ENCODE results near the gene CCDC43. TPM values are rescaled to one million over a fixed set of nuclear protein-coding genes. Genes with fewer than 3 reads are reported as not detected.
A peak's percentile ranks its signal among the peaks of the same experiment; 100 is the strongest.
"Not testable (repeated sequence)": the region's sequence is repeated elsewhere in the genome, so short reads cannot be mapped to it uniquely, and the experiment has no call there.

The CCDC43 gene
- total and polyA plus RNA-seq, 3 experiments from 2014 or later: 13.0 to 30.9 (median 30.6) TPM

DNA sequence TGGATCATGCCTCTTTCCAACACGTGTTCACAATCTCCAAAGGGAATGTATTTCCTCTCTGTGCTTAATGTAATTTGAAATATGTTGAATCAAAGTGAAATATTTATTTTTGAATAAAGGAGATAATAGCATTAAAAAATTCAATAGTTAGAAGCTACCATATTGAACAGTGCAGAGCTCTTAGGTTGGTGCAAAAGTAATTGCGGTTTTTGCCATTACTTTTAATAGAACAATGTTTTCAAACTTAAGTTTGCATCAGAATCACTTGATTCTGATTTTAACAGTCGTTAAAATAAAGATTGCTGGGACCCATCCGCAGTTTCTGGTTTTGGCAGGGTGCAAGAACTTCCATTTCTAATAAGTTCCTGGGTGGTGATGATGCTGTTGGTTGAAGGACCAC is 43.3 kb downstream of the CCDC43 start:
- Mint-ChIP-seq H3K27me3 (peaks cover 34 to 44% of the 10 kb centered on the region in 2 donors), H3K36me3 (peaks cover 0 to 4% (median 0%) of the 10 kb centered on the region in 3 donors), H3K9me3 (no peaks in the 10 kb centered on the region), H3K4me3 (no peak overlapping the region), H3K4me1 (no peaks in the 10 kb centered on the region), H3K27ac (no peak overlapping the region)
- H3K9me3 ChIP-seq (ENCODE audit: low read length): no peaks in the 10 kb centered on the region
- ChIA-PET POLR2A (no interaction called here), CTCF (no interaction called here)
- no peaks in the 10 kb centered on the region for H3K4me1 ChIP-seq (ENCODE audit: insufficient read depth, low read length)
- H3K36me3 ChIP-seq (ENCODE audit: insufficient read depth, low read length): no peaks in the 10 kb centered on the region
- no peak overlapping the region for H3K4me3 ChIP-seq (ENCODE audit: low read length)
- no peak overlapping the region for H3K27ac ChIP-seq (ENCODE audit: low read depth, low read length)
- DNase-seq: no peak
- H3K27me3 ChIP-seq (ENCODE audit: insufficient read depth, low read length, poor library complexity, severe bottlenecking): no peaks in the 10 kb centered on the region

DNA sequence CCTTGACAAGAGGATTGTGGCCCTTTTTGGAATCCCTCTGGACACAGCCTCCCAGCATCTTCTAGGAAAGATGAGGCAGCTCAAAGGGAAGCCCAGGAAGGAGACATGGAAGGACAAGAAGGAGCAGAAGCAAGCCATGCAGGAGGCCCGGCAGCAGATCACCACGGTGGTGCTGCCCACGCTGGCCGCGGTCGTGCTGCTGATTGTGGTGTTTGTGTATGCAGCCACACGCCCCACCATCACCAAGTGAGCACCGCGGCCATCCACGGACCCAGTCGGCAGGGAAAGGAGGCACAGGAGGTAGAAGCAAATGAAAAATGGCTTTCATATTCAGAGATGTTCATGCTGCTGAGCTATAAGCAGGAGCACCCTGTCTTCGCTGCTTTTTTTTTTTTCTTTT is 44.2 kb downstream of the CCDC43 start:
- Mint-ChIP-seq H3K27me3 (peaks cover 29 to 42% of the 10 kb centered on the region in 2 donors), H3K4me3 (peak overlapping the region in 1 of 7 donors; percentile 78), H3K36me3 (peaks cover 0 to 4% (median 0%) of the 10 kb centered on the region in 3 donors), H3K4me1 (no peaks in the 10 kb centered on the region), H3K27ac (peak overlapping the region in 1 of 8 donors; percentile 57), H3K9me3 (no peaks in the 10 kb centered on the region)
- DNase-seq: no peak
- Histone ChIP-seq H3K27me3 (ENCODE audit: insufficient read depth, low read length, poor library complexity, severe bottlenecking) (no peaks in the 10 kb centered on the region), H3K36me3 (ENCODE audit: insufficient read depth, low read length) (no peaks in the 10 kb centered on the region), H3K4me3 (ENCODE audit: low read length) (no peak overlapping the region), H3K27ac (ENCODE audit: low read depth, low read length) (no peak overlapping the region), H3K4me1 (ENCODE audit: insufficient read depth, low read length) (no peaks in the 10 kb centered on the region), H3K9me3 (ENCODE audit: low read length) (no peaks in the 10 kb centered on the region)
- ChIA-PET CTCF (no interaction called here), POLR2A (no interaction called here)

DNA sequence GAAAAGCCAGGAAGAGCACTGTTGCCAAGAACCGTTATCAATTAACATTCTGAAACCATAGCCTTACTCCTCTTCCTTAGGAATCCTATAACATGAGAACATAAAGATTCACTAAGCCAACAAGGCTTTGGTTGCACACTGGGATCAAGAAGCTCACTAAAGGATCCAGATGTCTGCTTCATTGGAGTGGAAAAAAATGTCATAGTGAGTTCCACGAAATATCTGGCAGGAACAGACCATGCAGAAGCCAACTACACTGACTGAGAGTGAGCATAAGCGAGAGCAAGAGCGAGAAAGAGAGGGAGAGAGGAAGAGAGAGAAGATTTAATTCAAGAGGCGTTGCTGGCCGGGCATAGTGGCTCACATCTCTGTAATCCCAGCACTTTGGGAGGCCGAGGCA is 46.7 kb downstream of the CCDC43 start:
- no peaks in the 10 kb centered on the region for H3K9me3 ChIP-seq (ENCODE audit: low read length)
- ChIA-PET POLR2A (no interaction called here), CTCF (interaction anchor here (1.8 kb wide), 1 partner anchor 109 kb away, joined by 7 read pairs; no protein-coding TSS in a partner anchor)
- no peak for DNase-seq
- no peaks in the 10 kb centered on the region for H3K4me1 ChIP-seq (ENCODE audit: insufficient read depth, low read length)
- no peak overlapping the region for H3K27ac Mint-ChIP-seq
- no peaks in the 10 kb centered on the region for H3K4me1 Mint-ChIP-seq
- peaks cover 30 to 42% of the 10 kb centered on the region in 2 donors for H3K27me3 Mint-ChIP-seq
- H3K4me3 ChIP-seq (ENCODE audit: low read length): no peak overlapping the region
- no peaks in the 10 kb centered on the region for H3K9me3 Mint-ChIP-seq
- no peaks in the 10 kb centered on the region for H3K27me3 ChIP-seq (ENCODE audit: insufficient read depth, low read length, poor library complexity, severe bottlenecking)
- H3K36me3 ChIP-seq (ENCODE audit: insufficient read depth, low read length): no peaks in the 10 kb centered on the region
- no peak overlapping the region for H3K27ac ChIP-seq (ENCODE audit: low read depth, low read length)
- no peak overlapping the region for H3K4me3 Mint-ChIP-seq
- H3K36me3 Mint-ChIP-seq: peaks cover 0 to 4% (median 0%) of the 10 kb centered on the region in 3 donors

DNA sequence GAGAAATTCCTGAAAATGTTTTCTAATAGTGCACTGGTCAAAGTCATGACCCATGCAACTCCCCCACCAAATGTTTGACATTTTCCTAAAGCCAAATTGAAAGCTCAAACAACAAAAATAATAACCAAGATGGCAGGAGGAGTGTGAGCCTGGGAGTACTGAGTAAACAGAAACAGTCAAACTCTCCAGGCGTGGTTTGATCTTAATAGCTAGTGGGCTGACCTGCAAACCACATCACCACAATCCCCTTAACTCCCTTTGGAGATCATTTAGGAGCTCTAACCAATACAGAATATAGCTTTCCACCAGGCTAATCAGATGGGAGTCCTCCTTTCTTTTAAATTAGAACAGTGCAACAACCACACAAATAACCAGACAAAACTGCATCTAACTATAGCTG is 52.5 kb downstream of the CCDC43 start:
- H3K27me3 Mint-ChIP-seq: peaks cover 21 to 41% of the 10 kb centered on the region in 2 donors
- CTCF ChIA-PET: interaction anchor here (0.7 kb wide), 1 partner anchor 103 kb away, joined by 4 read pairs; no protein-coding TSS in a partner anchor
- no peak overlapping the region for H3K27ac Mint-ChIP-seq
- Histone ChIP-seq H3K4me1 (ENCODE audit: insufficient read depth, low read length) (no peaks in the 10 kb centered on the region), H3K4me3 (ENCODE audit: low read length) (no peak overlapping the region), H3K36me3 (ENCODE audit: insufficient read depth, low read length) (no peaks in the 10 kb centered on the region), H3K9me3 (ENCODE audit: low read length) (no peaks in the 10 kb centered on the region), H3K27me3 (ENCODE audit: insufficient read depth, low read length, poor library complexity, severe bottlenecking) (no peaks in the 10 kb centered on the region), H3K27ac (ENCODE audit: low read depth, low read length) (no peak overlapping the region)
- no peaks in the 10 kb centered on the region for H3K4me1 Mint-ChIP-seq
- H3K36me3 Mint-ChIP-seq: no peaks in the 10 kb centered on the region
- DNase-seq: no peak
- POLR2A ChIA-PET: no interaction called here
- H3K9me3 Mint-ChIP-seq: no peaks in the 10 kb centered on the region
- no peak overlapping the region for H3K4me3 Mint-ChIP-seq

DNA sequence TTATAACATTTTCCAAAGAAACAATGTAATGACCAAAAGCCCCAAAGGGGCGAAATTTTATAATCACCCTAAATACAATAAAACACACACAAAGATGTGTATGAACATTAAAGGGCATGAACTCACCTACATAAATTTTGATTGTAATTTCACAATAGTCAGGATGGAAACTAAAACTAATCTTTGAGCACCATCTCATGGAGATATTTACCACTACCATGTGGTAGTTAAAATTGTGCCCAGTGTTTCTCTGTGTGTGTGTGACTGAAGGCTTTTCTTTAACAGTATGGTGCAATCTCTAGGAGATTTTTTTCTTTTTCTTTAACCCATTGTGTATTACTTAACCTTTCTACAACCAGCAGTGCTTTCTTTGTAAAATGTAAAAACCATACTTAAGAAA is 53.0 kb downstream of the CCDC43 start:
- H3K4me1 Mint-ChIP-seq: no peaks in the 10 kb centered on the region
- H3K4me3 ChIP-seq (ENCODE audit: low read length): no peak overlapping the region
- no peaks in the 10 kb centered on the region for H3K4me1 ChIP-seq (ENCODE audit: insufficient read depth, low read length)
- H3K36me3 ChIP-seq (ENCODE audit: insufficient read depth, low read length): no peaks in the 10 kb centered on the region
- H3K27me3 Mint-ChIP-seq: peaks cover 19 to 41% of the 10 kb centered on the region in 2 donors
- H3K27ac Mint-ChIP-seq: no peak overlapping the region
- no peak overlapping the region for H3K27ac ChIP-seq (ENCODE audit: low read depth, low read length)
- no peak overlapping the region for H3K4me3 Mint-ChIP-seq
- CTCF ChIA-PET: interaction anchor here (0.7 kb wide), 1 partner anchor 103 kb away, joined by 4 read pairs; no protein-coding TSS in a partner anchor
- H3K9me3 Mint-ChIP-seq: no peaks in the 10 kb centered on the region
- POLR2A ChIA-PET: no interaction called here
- no peaks in the 10 kb centered on the region for H3K36me3 Mint-ChIP-seq
- H3K9me3 ChIP-seq (ENCODE audit: low read length): no peaks in the 10 kb centered on the region
- no peaks in the 10 kb centered on the region for H3K27me3 ChIP-seq (ENCODE audit: insufficient read depth, low read length, poor library complexity, severe bottlenecking)
- no peak for DNase-seq

DNA sequence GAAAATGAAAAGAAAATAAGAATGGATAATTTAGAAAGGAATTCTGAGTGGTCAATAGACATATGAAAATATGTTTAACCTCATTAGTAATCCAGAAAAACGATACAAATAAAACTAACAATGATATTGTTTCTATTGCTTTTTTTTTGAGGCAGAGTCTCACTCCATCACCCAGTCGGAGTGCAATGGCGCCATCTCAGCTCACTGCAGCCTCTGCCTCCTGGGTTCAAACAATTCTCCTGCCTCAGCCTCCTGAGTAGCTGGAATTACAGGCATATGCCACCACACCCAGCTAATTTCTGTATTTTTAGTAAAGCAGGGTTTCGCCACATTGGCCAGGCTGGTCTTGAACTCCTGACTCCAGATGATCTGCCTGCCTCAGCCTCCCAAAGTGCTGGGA is 55.2 kb downstream of the CCDC43 start:
- H3K4me3 Mint-ChIP-seq; H3K27ac ChIP-seq (ENCODE audit: low read depth, low read length); H3K36me3 ChIP-seq (ENCODE audit: insufficient read depth, low read length); H3K36me3 Mint-ChIP-seq; H3K27ac Mint-ChIP-seq; POLR2A ChIA-PET; H3K9me3 Mint-ChIP-seq; DNase-seq; H3K4me1 ChIP-seq (ENCODE audit: insufficient read depth, low read length); H3K9me3 ChIP-seq (ENCODE audit: low read length); H3K4me1 Mint-ChIP-seq; H3K4me3 ChIP-seq (ENCODE audit: low read length); H3K27me3 ChIP-seq (ENCODE audit: insufficient read depth, low read length, poor library complexity, severe bottlenecking): not testable (repeated sequence)
- H3K27me3 Mint-ChIP-seq: peaks cover 15 to 35% of the 10 kb centered on the region in 2 donors
- CTCF ChIA-PET: interaction anchor here (1.1 kb wide), 1 partner anchor 101 kb away, joined by 3 read pairs; no protein-coding TSS in a partner anchor

DNA sequence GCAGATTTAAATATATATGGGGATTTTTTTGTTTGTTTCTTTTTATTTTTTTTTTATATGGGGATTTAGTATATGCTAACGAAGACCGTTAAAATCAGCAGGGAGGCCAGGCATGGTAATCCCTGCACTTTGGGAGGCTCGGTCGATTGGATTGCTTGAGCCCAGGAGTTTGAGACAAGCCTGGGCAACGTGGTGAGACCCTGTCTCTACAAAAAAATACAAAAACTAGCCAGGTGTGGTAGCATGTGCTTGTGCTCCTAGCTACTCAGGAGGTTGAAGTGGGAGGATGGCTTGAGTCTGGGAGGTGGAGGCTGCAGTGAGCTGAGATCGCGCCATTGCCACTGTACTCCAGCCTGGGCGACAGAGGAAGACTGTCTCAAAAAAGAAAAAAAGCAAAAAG is 55.6 kb downstream of the CCDC43 start:
- no peak for DNase-seq
- ChIA-PET POLR2A (no interaction called here), CTCF (no interaction called here)
- Histone ChIP-seq H3K9me3 (ENCODE audit: low read length) (no peaks in the 10 kb centered on the region), H3K27ac (ENCODE audit: low read depth, low read length) (no peak overlapping the region), H3K36me3 (ENCODE audit: insufficient read depth, low read length) (no peaks in the 10 kb centered on the region), H3K4me1 (ENCODE audit: insufficient read depth, low read length) (no peaks in the 10 kb centered on the region), H3K4me3 (ENCODE audit: low read length) (no peak overlapping the region), H3K27me3 (ENCODE audit: insufficient read depth, low read length, poor library complexity, severe bottlenecking) (no peaks in the 10 kb centered on the region)
- Mint-ChIP-seq H3K4me3 (no peak overlapping the region), H3K4me1 (no peaks in the 10 kb centered on the region), H3K36me3 (no peaks in the 10 kb centered on the region), H3K9me3 (no peaks in the 10 kb centered on the region), H3K27ac (no peak overlapping the region), H3K27me3 (peaks cover 14 to 37% of the 10 kb centered on the region in 2 donors)

DNA sequence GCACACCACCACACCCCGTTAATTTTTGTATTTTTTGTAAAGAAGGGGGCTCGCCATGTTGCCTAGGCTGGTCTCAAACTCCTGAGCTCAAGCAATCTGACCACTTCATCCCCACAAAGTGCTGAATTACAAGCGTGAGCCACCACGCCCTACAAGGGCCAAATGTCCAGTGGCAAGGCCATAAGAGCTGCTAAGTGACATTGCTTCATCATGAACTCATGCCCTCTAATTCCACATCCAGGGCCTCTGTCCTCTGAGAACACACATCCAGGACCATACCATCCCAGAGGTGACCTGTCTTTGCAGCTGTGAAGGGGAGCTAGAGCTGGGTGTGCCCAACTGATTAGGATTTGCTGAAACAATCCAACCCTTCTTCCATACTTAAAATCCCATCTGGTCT is 58.9 kb downstream of the CCDC43 start:
- Mint-ChIP-seq H3K36me3 (no peaks in the 10 kb centered on the region), H3K4me1 (no peaks in the 10 kb centered on the region), H3K4me3 (no peak overlapping the region), H3K27ac (no peak overlapping the region), H3K27me3 (peaks cover 16 to 43% of the 10 kb centered on the region in 2 donors), H3K9me3 (no peaks in the 10 kb centered on the region)
- Histone ChIP-seq H3K27me3 (ENCODE audit: insufficient read depth, low read length, poor library complexity, severe bottlenecking) (no peaks in the 10 kb centered on the region), H3K4me1 (ENCODE audit: insufficient read depth, low read length) (no peaks in the 10 kb centered on the region), H3K27ac (ENCODE audit: low read depth, low read length) (no peak overlapping the region), H3K4me3 (ENCODE audit: low read length) (no peak overlapping the region), H3K9me3 (ENCODE audit: low read length) (no peaks in the 10 kb centered on the region), H3K36me3 (ENCODE audit: insufficient read depth, low read length) (no peaks in the 10 kb centered on the region)
- ChIA-PET CTCF (interaction anchor here (0.6 kb wide), 1 partner anchor 1578 kb away, joined by 4 read pairs; no protein-coding TSS in a partner anchor), POLR2A (no interaction called here)
- no peak for DNase-seq

DNA sequence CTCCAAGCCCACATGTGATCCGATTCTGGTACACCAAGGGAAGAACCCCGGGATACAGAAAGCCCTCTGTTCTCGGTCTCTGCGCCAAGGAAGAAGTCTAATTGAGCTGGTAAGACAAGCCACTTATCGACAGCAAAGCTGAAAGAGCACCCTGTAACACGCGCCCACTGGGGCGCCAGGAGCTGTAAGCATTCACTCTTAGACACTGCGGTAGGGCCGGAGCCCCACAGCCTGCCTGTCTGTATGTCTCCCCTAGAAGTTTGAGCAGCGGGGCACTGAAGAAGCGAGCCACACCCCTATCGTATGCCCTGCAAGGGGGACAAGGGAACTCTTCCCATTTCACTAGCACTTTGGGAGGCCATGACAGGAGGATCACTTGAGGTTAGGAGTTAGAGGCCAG is 60.3 kb downstream of the CCDC43 start:
- no peaks in the 10 kb centered on the region for H3K36me3 Mint-ChIP-seq
- ChIA-PET CTCF (no interaction called here), POLR2A (no interaction called here)
- no peaks in the 10 kb centered on the region for H3K9me3 Mint-ChIP-seq
- H3K4me3 Mint-ChIP-seq: no peak overlapping the region
- no peaks in the 10 kb centered on the region for H3K4me1 ChIP-seq (ENCODE audit: insufficient read depth, low read length)
- H3K27ac ChIP-seq (ENCODE audit: low read depth, low read length): no peak overlapping the region
- H3K4me1 Mint-ChIP-seq: no peaks in the 10 kb centered on the region
- no peak overlapping the region for H3K4me3 ChIP-seq (ENCODE audit: low read length)
- no peak for DNase-seq
- peaks cover 13 to 43% of the 10 kb centered on the region in 2 donors for H3K27me3 Mint-ChIP-seq
- no peak overlapping the region for H3K27ac Mint-ChIP-seq
- H3K9me3 ChIP-seq (ENCODE audit: low read length): no peaks in the 10 kb centered on the region
- H3K36me3 ChIP-seq (ENCODE audit: insufficient read depth, low read length): no peaks in the 10 kb centered on the region
- H3K27me3 ChIP-seq (ENCODE audit: insufficient read depth, low read length, poor library complexity, severe bottlenecking): no peaks in the 10 kb centered on the region
